Cardiac muscle cell (in vitro differentiated cells and primary cell): Measurements from ENCODE around the gene RBBP8NL. TPM values are rescaled to one million over a fixed set of nuclear protein-coding genes. Genes with fewer than 3 reads are reported as not detected.
A peak's percentile ranks its signal among the peaks of the same experiment; 100 is the strongest.

Experiments
- DNase-seq, 2 donors: peaks; one replicate each; pipeline versions ENCODE4 v3.0.0 to v3.0.0-alpha.2; 2010 to 2017; ENCODE audit warnings: low read depth in 1 of 2, low spot score in 1 of 2
- H3K27ac ChIP-seq: fragments of 200-600 bp; sonication (generic); 2 replicates; pipeline ENCODE4 v1.5.1; 2016
- H3K27me3 ChIP-seq: fragments of 200-600 bp; sonication (generic); 2 replicates; pipeline ENCODE4 v1.6.0; 2016; ENCODE audit warnings: control low read depth
- H3K36me3 ChIP-seq: fragments of 200-600 bp; sonication (generic); 2 replicates; pipeline ENCODE4 v1.5.1; 2016; ENCODE audit warnings: control low read depth
- H3K4me1 ChIP-seq: fragments of 200-600 bp; sonication (generic); 2 replicates; pipeline ENCODE4 v1.8.1; 2017; ENCODE audit warnings: low read depth, mild to moderate bottlenecking, mixed run types
- H3K4me3 ChIP-seq: fragments of 200-600 bp; sonication (generic); 2 replicates; pipeline ENCODE4 v1.5.1; 2016; ENCODE audit warnings: mild to moderate bottlenecking
- H3K9me3 ChIP-seq: fragments of 200-600 bp; sonication (generic); 2 replicates; pipeline ENCODE4 v1.5.1; 2017; ENCODE audit warnings: low read depth, mild to moderate bottlenecking, control low read depth
- polyA plus RNA-seq: library from polyadenylated mRNA; unstranded; fragments of >200 nt; fragmentation: Nextera tagmentation; extraction: Ambion mirVana; gene quantifications from 2 replicates; pipeline ENCODE4 v1.2.1, GENCODE V29; 2016
- total RNA-seq: library from RNA; depleted of rRNA; stranded (reverse); fragments of >200 nt; gene quantifications from 2 replicates; pipeline ENCODE4 v1.2.3, GENCODE V29; 2016
- TF ChIP-seq, protein P1 (sequence below): IDR thresholded peaks from 2 replicates; pipeline ENCODE4 v1.5.1; 2012; ENCODE audit warnings: low read depth, mild to moderate bottlenecking, low read length

RBBP8NL gene
- total and polyA plus RNA-seq, 2 experiments from 2014 or later: not detected

DNA sequence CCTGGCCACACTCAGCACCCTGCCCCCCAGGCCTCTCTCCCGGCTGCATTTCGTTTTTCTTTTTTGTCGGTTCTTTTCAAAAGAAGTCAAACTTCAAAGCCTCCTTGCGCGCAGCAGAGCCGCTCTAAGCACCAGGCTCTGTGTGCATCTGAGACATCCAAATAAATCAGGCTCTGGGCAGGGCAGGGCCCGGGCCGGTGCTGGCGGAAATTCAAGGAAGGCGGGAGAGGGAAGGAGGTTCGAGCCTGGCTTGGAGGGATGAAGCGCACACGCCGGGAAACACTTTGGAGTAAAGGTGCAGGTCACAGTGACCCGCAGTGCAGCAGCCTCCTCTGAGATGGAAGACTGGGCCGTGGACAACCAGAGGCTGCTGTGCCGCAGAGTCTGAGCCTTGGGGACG is 42.7 kb upstream of the RBBP8NL start:
- no peak for DNase-seq
- Histone ChIP-seq H3K27me3 (no peaks in the 10 kb centered on the region), H3K4me3 (no peak overlapping the region), H3K9me3 (no peaks in the 10 kb centered on the region), H3K36me3 (peaks cover 11% of the 10 kb centered on the region), H3K27ac (no peak overlapping the region), H3K4me1 (peaks cover 17% of the 10 kb centered on the region)
- TF ChIP-seq, protein P1, sequence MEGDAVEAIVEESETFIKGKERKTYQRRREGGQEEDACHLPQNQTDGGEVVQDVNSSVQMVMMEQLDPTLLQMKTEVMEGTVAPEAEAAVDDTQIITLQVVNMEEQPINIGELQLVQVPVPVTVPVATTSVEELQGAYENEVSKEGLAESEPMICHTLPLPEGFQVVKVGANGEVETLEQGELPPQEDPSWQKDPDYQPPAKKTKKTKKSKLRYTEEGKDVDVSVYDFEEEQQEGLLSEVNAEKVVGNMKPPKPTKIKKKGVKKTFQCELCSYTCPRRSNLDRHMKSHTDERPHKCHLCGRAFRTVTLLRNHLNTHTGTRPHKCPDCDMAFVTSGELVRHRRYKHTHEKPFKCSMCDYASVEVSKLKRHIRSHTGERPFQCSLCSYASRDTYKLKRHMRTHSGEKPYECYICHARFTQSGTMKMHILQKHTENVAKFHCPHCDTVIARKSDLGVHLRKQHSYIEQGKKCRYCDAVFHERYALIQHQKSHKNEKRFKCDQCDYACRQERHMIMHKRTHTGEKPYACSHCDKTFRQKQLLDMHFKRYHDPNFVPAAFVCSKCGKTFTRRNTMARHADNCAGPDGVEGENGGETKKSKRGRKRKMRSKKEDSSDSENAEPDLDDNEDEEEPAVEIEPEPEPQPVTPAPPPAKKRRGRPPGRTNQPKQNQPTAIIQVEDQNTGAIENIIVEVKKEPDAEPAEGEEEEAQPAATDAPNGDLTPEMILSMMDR: no peak

DNA sequence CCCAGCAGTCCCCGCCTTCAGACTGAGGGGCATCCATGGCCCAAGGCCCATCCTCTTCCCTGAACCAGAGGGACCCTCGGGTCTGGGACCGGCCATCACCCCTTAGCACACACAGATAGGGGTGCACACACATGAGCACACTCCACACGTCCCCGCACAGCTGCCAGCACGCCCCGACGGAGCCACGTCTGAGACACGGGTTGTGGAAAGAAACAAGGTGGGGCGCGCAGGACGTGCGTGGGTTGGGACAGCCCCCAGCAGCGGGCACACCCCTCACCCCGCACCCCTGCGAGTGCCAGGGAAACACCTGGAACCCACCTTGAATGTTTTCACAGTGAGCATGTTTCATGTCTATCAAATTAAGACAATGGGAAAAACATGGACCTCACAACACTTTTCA is 42.0 kb upstream of the RBBP8NL start:
- Histone ChIP-seq H3K4me1 (peaks cover 17% of the 10 kb centered on the region), H3K9me3 (no peaks in the 10 kb centered on the region), H3K4me3 (no peak overlapping the region), H3K36me3 (peaks cover 14% of the 10 kb centered on the region), H3K27ac (no peak overlapping the region), H3K27me3 (no peaks in the 10 kb centered on the region)
- TF ChIP-seq, protein P1: no peak
- DNase-seq: no peak

DNA sequence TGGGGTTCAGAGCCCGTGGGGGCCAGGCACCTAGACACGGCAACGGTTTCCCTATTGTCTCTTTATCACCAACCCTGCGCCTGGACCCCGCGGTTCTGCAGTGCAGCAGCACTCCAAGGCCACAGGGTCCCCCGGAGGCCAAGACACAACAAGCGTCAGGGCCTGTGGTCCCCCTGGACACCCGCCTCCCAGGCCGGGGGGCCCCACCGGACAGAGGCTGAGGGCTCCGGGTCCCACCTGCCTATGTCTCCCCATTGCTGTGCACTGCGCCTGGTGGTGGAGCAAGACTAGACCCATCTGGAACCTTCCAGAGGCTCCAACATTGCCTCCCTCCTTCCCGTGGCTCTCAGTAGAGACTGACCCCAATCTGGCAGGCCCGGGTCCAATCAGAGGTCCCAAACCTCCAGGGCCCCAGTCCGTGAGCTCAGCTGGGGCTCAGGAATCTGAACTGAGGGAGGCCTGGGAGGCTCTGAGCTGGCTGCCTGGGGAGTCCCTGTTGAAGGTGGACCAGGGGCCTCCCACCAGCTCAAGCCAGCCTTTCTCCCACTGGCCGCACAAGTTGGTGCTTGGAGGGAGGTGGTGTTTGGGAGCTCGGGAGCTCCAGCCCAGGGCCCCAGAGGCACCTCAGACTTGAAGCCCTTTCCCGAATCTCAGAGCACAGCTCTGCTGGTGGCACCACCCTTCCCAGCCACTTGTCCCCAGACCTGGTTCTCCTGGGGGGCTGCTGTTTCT is 39.6 kb upstream of the RBBP8NL start:
- TF ChIP-seq, protein P1: no peak
- peak overlapping the region; percentile 51 for H3K27ac ChIP-seq

DNA sequence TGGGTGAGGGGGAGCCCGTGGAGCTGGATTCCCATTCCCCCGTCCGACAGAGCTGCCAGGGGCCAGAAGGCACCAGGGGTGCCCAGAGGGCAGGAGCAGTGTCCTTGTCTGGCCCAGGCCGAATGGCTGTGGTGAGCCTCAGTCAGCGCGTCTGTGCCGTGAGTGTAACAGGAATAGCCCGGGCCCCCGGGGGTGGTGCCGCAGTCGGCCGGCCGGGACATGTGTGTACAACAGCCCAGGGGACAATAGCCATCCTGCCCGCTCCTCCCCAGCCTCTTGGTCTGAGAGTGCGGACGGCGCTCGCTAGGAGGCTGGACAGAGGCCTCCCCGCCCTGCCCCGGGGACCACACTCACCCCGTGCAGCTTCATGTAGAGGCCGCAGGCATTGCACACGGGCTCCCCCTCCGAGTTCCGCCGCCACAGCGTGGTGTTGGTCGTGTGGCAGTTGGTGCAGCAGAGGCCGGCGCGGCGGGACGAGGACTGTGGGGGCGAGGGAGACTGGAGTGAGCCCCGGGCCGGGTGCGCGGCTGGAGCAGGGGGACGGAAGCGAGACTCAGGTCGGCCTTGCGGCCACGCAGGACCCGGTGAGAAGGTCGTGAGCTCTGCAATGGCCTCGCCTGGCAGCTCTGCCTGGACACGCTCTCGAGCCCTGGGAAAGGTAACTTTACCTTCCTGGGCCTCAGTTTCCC is 38.9 kb upstream of the RBBP8NL start:
- TF ChIP-seq, protein P1: no peak
- H3K27me3 ChIP-seq: no peaks in the 10 kb centered on the region
- H3K9me3 ChIP-seq: no peaks in the 10 kb centered on the region
- H3K27ac ChIP-seq: no peak overlapping the region
- H3K36me3 ChIP-seq: peaks cover 23% of the 10 kb centered on the region
- no peak overlapping the region for H3K4me3 ChIP-seq
- DNase-seq: no peak
- H3K4me1 ChIP-seq: peaks cover 7% of the 10 kb centered on the region

More for the DNA sequence above, 39.6 kb upstream of the RBBP8NL start:
- H3K4me1 ChIP-seq: no peaks in the 10 kb centered on the region
- no peak overlapping the region for H3K4me3 ChIP-seq
- H3K36me3 ChIP-seq: peaks cover 23% of the 10 kb centered on the region
- H3K9me3 ChIP-seq: no peaks in the 10 kb centered on the region
- no peak for DNase-seq
- H3K27me3 ChIP-seq: no peaks in the 10 kb centered on the region

- TF ChIP-seq, protein P1: no peak
- Histone ChIP-seq H3K36me3 (peaks cover 23% of the 10 kb centered on the region), H3K4me1 (peaks cover 18% of the 10 kb centered on the region)
These were observed 37.7 kb upstream of the RBBP8NL start for GRCh38 chr20:62464990-62465389.

More at GRCh38 chr20:62464990-62465389, 37.7 kb upstream of the RBBP8NL start:
- no peaks in the 10 kb centered on the region for H3K9me3 ChIP-seq
- H3K27me3 ChIP-seq: no peaks in the 10 kb centered on the region
- H3K27ac ChIP-seq: peak overlapping the region; percentile 68
- H3K4me3 ChIP-seq: no peak overlapping the region
- DNase-seq: no peak
